Measurements from ENCODE around the gene LTB4R2. TPM values are rescaled to one million over a fixed set of nuclear protein-coding genes. Genes with fewer than 3 reads are reported as not detected.

Gene LTB4R2
- total RNA-seq, 1 donor from 2014 or later, result 0.57 TPM

- intact Hi-C loops (cut with DNase I), result loop anchor here (2.0 kb wide), 1 partner anchor 25 kb away; the partner anchor contains the start of genes DHRS1 and NOP9
- ATAC-seq, result no peak
- no peak for DNase-seq (ENCODE audit: missing footprints)
Measured at GRCh38 chr14:24273422-24273998, 36.4 kb upstream of the LTB4R2 start.

- intact Hi-C loops (cut with DNase I), result no loop called here
- ATAC-seq, result no peak
- DNase-seq (ENCODE audit: missing footprints), result no peak
Measured at GRCh38 chr14:24274101-24274543, 35.8 kb upstream of the LTB4R2 start.

- intact Hi-C loops (cut with DNase I), result no loop called here
- ATAC-seq, result no peak
- DNase-seq (ENCODE audit: missing footprints), result no peak
Measured at GRCh38 chr14:24277071-24277470, 32.9 kb upstream of the LTB4R2 start.

GRCh38 chr14:24277606-24278321 lies 32.2 kb upstream of the LTB4R2 start:
- intact Hi-C loops (cut with DNase I), result no loop called here
- DNase-seq (ENCODE audit: missing footprints) (no peak), ATAC-seq (no peak)

- intact Hi-C loops (cut with DNase I), result no loop called here
- DNase-seq (ENCODE audit: missing footprints), result no peak
Measured at GRCh38 chr14:24278424-24278823, 31.5 kb upstream of the LTB4R2 start.

GRCh38 chr14:24279301-24280186 lies 30.4 kb upstream of the LTB4R2 start:
- intact Hi-C loops (cut with DNase I), result no loop called here
- ATAC-seq (peak; percentile 64), DNase-seq (ENCODE audit: missing footprints) (peak; percentile 58)

More at GRCh38 chr14:24278424-24278823, 31.5 kb upstream of the LTB4R2 start:
- ATAC-seq, result no peak

GRCh38 chr14:24280797-24281460 lies 29.0 kb upstream of the LTB4R2 start:
- peak; percentile 26 for DNase-seq (ENCODE audit: missing footprints)
- intact Hi-C loops (cut with DNase I), result no loop called here
- ATAC-seq, result peak; percentile 38

- DNase-seq (ENCODE audit: missing footprints) (no peak), ATAC-seq (no peak)
- intact Hi-C loops (cut with DNase I), result no loop called here
Measured at GRCh38 chr14:24281636-24282035, 28.3 kb upstream of the LTB4R2 start.

- ATAC-seq, result no peak
- intact Hi-C loops (cut with DNase I), result no loop called here
- DNase-seq (ENCODE audit: missing footprints), result peak; percentile 14
Measured at GRCh38 chr14:24282736-24283135, 27.2 kb upstream of the LTB4R2 start.

GRCh38 chr14:24283796-24284460 lies 26.0 kb upstream of the LTB4R2 start:
- intact Hi-C loops (cut with DNase I), result no loop called here
- peak; percentile 9 for DNase-seq (ENCODE audit: missing footprints)
- no peak for ATAC-seq

- DNase-seq (ENCODE audit: missing footprints) (peak; percentile 35), ATAC-seq (no peak)
- intact Hi-C loops (cut with DNase I), result no loop called here
Measured at GRCh38 chr14:24284501-24285035, 25.4 kb upstream of the LTB4R2 start.

GRCh38 chr14:24285351-24285750 lies 24.6 kb upstream of the LTB4R2 start:
- ATAC-seq, result no peak
- DNase-seq (ENCODE audit: missing footprints), result no peak
- intact Hi-C loops (cut with DNase I), result no loop called here

- intact Hi-C loops (cut with DNase I), result no loop called here
- ATAC-seq (no peak), DNase-seq (ENCODE audit: missing footprints) (no peak)
Measured at GRCh38 chr14:24286996-24287395, 22.9 kb upstream of the LTB4R2 start.

GRCh38 chr14:24289649-24290280 lies 20.2 kb upstream of the LTB4R2 start:
- intact Hi-C loops (cut with DNase I), result no loop called here
- no peak for ATAC-seq
- no peak for DNase-seq (ENCODE audit: missing footprints)

- DNase-seq (ENCODE audit: missing footprints), result no peak
- intact Hi-C loops (cut with DNase I), result no loop called here
- ATAC-seq, result no peak
Measured at GRCh38 chr14:24290746-24291145, 19.2 kb upstream of the LTB4R2 start.

GRCh38 chr14:24291446-24292117 lies 18.4 kb upstream of the LTB4R2 start:
- no peak for DNase-seq (ENCODE audit: missing footprints)
- intact Hi-C loops (cut with DNase I), result no loop called here
- no peak for ATAC-seq

- no peak for DNase-seq (ENCODE audit: missing footprints)
- no peak for ATAC-seq
- intact Hi-C loops (cut with DNase I), result no loop called here
Measured at GRCh38 chr14:24292118-24292807, 17.7 kb upstream of the LTB4R2 start.
